Epithelial cell of prostate (primary cell): ENCODE measurements around the gene UNC13A.
"Not testable (repeated sequence)": the region's sequence is repeated elsewhere in the genome, so short reads cannot be mapped to it uniquely, and the experiment has no call there.

Experiments
- DNase-seq: peaks from one replicate; pipeline ENCODE4 v3.0.0-alpha.2; 2011; ENCODE audit warnings: low read depth, low spot score
- H3K27ac ChIP-seq: fragments of 450-650 bp; 2 replicates; pipeline ENCODE4 v1.5.1; 2017; ENCODE audit warnings: mild to moderate bottlenecking

UNC13A gene

DNA sequence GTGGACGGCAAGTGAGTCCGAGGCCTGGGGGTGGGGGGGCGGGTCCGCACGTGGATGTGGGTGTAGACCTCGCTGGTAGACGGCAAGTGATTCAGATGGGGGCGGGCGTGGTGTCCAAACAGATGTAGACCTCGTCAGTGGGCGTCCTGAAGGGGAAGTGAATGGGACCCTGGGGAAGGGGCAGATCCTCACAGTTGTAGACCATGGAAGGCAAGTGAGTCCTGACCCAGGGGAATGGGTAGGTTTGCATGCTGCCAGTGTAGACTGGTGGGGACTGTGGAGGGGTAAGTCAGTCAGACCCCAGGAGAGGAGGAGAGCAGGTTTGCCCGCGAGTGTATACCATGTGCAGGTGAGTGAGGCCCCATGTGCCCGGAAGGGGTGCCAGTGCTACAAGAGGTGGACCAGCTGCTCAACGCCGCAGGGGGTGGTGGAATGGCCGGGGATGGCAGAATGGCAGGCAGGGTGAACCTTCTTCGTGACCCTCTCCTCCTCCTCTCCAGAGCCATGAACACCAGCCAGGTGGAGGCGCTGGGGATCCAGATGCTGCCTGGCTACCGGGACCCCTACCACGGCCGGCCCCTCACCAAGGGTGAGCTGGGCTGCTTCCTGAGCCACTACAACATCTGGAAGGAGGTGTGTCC is 110.6 kb downstream of the UNC13A start:
- no peak overlapping the region for H3K27ac ChIP-seq
- DNase-seq = no peak

DNA sequence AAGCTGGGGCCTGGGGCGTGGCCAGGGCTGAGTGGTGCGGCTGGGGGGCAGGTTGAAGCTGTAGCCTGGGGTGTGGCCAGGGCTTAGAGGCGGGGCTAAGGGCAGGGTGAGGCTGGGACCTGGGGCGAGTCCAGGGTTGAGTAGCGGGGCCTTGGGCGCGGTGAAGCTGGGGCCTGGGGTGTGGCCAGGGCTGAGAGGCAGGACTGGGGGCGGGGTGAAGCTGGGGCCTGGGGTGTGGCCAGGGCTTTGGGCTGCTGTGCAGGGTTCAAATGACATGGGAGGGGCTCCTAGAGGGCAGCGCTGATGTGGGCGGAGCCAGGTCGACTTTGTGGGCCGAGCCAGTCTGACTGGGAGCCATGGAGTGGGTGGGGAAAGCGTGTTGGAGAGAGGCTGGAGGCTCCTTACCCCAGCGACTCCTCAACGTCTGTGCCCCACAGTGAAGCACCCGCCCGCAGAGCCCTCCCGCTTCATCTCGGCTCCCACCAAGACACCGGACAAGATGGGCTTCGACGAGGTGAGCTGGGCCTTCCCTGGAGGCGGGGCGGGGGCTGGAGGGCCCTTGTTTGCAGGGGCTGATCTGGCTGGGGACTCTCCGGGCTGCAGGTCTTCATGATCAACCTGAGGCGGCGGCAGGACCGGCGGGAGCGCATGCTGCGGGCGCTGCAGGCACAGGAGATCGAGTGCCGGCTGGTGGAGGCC is 111.2 kb downstream of the UNC13A start:
- no peak for DNase-seq

GRCh38 chr19:17575871-17576757 is 112.0 kb downstream of the UNC13A start:
- no peak overlapping the region for H3K27ac ChIP-seq
- no peak for DNase-seq

More for the DNA sequence above, 111.2 kb downstream of the UNC13A start:
- H3K27ac ChIP-seq = no peak overlapping the region

GRCh38 chr19:17572638-17573037 is 115.5 kb downstream of the UNC13A start:
- no peak overlapping the region for H3K27ac ChIP-seq
- no peak for DNase-seq

GRCh38 chr19:17570791-17571190 is 117.4 kb downstream of the UNC13A start:
- no peak overlapping the region for H3K27ac ChIP-seq
- DNase-seq = no peak

GRCh38 chr19:17570291-17570690 is 117.9 kb downstream of the UNC13A start:
- DNase-seq, H3K27ac ChIP-seq: not testable (repeated sequence)

DNA sequence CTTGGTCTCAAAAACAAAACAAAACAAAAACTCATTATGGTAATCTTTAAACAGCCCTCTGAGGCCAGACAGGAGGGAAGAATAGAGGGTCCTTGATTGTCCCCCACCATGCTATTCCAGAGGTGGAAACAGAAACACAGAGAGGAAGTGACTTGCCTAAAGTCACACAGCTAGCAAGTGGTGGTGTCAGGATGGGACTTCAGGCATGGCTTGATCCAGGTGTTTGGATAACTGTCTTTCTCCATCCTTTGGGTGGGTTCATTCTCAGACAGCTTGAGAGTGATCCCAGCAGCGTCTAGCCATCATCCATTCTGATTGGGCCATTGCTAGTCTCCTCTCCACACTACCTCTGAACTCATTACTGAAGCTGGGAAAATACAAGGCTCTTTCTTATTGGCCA is 120.2 kb downstream of the UNC13A start:
- DNase-seq = no peak
- H3K27ac ChIP-seq = no peak overlapping the region

DNA sequence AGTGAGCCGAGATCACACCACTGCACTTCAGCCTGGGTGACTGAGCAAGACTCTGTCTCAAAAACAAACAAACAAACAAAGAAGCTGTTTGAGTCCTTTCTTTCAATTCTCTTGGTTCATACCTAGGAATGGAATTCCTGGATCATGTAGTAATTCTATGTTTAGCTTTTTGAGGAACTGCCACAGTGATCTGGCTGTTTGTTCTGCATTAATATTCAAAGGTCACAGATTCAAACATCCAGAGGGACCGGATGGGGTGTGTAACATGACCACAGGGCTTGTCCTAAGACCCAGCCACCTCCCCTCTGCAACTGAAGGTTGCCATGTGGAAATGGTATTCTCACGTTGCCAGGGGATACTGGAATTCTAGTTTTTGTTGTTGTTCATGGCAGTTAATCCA is 122.5 kb downstream of the UNC13A start:
- H3K27ac ChIP-seq = no peak overlapping the region
- no peak for DNase-seq

DNA sequence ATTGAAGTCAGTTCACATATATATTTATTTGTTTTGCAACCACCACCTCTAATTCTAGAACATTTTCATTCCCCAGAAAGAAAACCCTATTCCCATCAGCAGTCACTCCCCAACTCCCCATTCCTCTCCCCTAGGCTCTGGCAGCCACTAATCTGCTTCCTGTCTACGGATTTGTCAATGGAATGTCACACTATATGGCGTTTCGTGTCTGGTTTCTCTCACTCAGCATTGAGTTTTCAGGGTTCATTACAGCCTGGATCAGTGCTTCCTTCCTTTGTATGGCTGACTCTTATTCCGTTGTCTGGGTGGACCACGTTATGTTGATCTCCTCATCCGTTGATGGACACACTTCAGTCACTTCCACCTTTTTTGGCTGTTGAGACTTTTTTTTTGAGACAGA is 123.4 kb downstream of the UNC13A start:
- no peak for DNase-seq
- H3K27ac ChIP-seq = no peak overlapping the region

DNA sequence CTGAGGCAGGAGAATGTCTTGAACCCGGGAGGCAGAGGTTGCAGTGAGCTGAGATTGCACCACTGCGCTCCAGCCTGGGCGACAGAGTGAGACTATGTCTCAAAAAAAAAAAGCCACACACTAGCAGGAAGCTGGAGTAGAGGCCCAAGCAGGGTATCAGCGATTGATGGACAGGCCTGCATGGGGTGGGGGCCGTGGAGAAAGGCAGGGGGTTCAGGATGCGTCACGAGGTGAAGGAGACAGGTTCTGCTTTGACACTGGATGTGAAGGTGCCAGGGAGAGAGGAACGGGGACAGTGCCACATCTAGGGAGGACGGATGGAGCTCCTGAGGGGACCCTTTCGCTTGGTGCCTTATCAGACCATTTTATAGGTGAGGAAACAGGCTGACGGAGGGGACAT is 125.6 kb downstream of the UNC13A start:
- H3K27ac ChIP-seq = no peak overlapping the region
- no peak for DNase-seq

DNA sequence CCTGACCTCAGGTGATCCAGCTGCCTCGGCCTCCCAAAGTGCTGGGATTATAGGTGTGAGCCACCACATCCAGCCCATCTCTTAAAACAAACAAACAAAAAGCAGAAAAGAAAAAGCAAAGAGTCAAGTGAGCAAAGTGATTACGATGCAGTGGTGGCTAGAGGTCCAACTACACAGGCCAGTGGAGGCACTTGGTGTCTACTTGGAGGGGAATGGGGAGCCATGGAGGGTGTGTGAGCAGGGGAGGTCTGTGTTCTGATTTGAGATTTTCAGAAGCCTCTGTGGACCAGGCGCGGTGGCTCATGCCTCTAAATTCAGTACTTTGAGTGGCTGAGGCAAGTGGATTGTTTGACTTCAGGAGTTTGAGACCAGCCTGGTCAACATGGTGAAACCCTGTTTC is 126.1 kb downstream of the UNC13A start:
- no peak overlapping the region for H3K27ac ChIP-seq

DNA sequence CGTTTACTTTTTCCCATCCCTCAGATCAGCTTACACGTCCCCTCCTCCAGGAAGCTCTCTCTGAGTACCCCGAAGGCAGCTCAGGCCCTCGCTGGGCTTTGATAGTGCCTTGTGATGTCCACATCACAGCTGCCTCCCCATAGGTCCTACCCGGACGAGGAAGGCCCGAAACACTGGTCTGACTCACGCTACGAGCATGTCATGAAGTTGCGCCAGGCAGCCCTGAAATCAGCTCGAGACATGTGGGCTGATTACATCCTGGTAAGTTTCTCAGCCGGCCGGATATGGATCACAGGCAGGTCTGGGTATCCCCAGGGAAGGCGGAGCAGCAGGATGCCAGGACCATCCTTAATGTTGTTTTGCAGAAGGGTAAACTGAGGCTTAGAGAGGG is 128.0 kb downstream of the UNC13A start:
- peak overlapping the region; percentile 74 for H3K27ac ChIP-seq
- no peak for DNase-seq

More for the DNA sequence above, 126.1 kb downstream of the UNC13A start:
- no peak for DNase-seq

DNA sequence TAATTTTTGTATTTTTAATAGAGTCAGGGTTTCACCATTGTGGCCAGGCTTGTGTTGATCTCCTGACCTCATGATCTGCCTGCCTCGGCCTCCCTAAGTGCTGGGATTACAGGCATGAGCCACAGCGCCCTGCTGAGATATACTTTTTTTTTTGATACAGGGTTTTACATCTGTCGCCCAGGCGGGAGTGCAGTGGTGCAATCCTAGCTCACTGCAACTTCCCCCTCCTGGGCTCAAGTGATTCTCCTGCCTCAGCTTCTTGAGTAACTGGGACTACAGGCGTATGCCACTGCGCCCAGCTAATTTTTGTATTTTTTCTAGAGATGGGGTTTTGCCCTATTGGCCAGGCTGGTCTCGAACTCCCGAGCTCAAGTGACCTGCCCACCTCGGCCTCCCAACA is 130.7 kb downstream of the UNC13A start:
- no peak overlapping the region for H3K27ac ChIP-seq
- no peak for DNase-seq

DNA sequence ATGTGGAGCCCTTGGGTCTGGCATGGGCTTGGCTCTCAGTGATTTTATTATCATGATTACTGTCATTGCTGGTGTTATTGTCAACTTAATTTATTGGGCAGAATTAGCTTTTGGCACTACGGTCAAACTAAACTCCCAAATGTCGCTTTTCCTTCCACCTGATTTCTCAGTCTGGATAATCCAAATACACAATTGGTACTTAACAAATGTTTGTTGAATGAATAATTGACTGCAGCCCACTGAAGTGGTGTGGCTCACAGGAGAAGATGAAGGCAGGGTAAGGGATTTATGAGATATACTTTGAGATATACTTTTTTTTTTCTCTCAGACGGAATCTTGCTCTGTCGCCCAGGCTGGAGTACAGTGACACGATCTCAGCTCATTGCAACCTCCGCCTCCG is 131.2 kb downstream of the UNC13A start:
- no peak for DNase-seq
- peak overlapping the region; percentile 56 for H3K27ac ChIP-seq

DNA sequence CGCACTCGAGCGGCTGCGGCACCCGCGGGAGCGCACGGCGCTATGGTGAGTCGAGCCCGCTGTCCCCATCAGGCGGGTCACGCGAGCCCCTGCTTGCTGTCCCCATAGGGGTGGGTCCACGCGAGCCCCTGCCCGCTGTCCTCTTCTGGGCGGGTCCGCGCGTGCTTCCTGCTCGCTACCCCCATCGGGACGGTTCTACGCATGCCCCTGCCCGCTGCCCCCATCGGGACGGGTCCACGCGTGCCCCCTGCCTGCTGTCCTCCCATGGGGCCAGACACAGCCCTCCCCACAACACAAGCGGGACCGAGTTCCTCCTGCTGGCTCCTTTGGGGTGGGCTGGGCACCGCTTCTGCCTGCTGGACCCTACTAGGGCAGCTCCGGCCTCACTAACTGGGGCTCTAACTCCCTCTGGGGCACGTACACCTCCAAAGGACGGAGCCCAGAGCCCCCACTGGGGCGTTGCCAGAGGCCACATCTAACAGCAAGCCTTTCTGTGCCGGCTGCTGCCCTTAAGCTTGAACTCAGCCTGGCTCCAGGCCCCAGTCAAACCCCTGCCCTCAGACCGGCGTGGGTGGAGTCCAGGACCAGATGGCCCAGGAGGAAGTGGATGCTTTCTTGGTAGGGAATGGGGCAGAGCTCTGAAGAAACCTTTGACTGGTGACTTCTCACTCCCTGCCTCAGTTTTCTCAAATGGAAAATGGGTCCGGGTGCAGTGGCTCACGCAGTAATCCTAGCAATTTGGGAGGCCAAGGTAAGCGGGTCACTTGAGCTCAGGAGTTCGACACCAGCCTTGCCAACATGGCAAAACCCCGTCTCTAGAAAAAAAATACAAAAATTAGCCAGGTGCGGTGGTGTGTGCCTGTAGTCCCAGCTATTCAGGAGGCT is 132.0 kb downstream of the UNC13A start:
- DNase-seq = no peak
- H3K27ac ChIP-seq = peak overlapping the region; percentile 56

DNA sequence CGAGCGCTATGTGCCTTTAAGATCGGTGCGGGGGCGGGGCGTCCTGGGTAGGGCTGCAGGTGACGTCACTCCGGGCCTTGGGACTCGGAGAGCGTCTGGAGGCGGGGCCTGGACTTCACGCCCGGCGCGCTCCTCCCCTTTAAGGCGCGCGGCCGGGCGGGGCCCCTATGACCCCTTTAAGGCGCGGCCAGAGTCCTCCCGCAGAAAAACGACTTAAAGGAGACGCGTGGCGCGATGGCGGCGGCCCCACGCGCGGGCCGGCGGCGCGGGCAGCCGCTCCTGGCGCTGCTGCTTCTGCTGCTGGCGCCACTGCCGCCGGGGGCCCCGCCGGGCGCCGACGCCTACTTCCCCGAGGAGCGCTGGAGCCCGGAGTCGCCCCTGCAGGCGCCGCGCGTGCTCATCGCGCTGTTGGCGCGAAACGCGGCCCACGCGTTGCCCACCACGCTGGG is 132.7 kb downstream of the UNC13A start, which contains the start of gene COLGALT1:
Gene COLGALT1 (plus strand): TSS at position 170 of the 449 bp plus-strand sequence. CDS start 65 bp downstream, at position 235.
- peak; percentile 64 for DNase-seq
- peak within 1 kb of the TSS; percentile 56 for H3K27ac ChIP-seq

DNA sequence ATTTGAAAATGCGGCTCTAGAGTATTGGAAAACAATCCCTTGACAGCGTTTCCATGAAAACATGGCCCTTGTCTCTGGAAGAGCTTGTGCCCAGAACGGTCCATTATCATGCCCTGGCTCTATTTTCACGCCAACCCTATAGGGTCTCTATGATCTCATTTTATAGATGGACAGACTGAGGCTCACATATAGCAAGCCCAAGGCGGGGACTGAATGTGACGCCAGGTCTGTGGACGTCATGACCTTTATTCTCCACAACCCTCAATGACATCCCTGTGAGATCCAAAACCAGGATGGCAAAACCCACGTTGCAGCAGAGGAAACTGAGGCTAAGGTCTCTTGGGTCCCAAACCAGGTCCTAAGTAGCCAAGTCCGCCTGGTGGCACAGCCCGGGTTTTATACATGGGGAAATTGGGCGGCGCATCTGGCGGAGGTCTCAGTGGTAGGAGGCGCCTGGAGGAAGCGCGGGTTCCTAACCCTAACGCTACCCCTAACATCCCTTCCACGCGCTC is 133.1 kb downstream of the UNC13A start:
- DNase-seq = no peak
- peak overlapping the region; percentile 56 for H3K27ac ChIP-seq

DNA sequence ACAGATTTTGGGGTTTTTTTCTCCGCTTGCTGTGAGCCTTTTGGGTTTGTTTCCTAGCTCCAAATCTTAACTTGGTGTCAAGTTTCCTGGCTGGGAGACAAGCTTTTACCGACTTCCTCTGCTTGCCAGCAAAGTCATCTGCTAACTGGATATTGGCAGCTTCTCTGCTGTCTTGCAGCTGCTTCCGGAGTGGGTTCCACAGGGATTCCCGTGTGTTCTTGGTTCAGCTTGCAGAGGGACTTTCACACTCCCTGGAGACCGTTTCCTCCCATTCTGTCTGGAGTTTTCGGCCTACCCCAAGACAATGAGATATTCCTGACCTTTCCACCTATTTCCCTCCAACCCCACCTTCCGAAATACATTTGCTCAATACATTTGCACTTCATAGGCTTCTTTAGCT is 134.9 kb downstream of the UNC13A start:
- H3K27ac ChIP-seq = peak overlapping the region; percentile 14
- no peak for DNase-seq

GRCh38 chr19:17552735-17553134 is 135.4 kb downstream of the UNC13A start:
- H3K27ac ChIP-seq, DNase-seq: not testable (repeated sequence)
